ENCODE results near the gene ZSCAN4. TPM values are rescaled to one million over a fixed set of nuclear protein-coding genes. Genes with fewer than 3 reads are reported as not detected.
A peak's percentile ranks its signal among the peaks of the same experiment; 100 is the strongest.

The ZSCAN4 gene
- not detected for polyA plus RNA-seq (ENCODE audit: insufficient read length)

GRCh38 chr19:57668635-57669034 is at the start of gene ZSCAN4:
Gene ZSCAN4 (plus strand): TSS chr19:57668935. CDS start chr19:57676146, 7,211 bp downstream.
- no peak for DNase-seq (ENCODE audit: low read depth)

GRCh38 chr19:57620673-57621348 is 47.9 kb upstream of the ZSCAN4 start:
- no peak for DNase-seq (ENCODE audit: low read depth)

GRCh38 chr19:57623091-57623490 is 45.6 kb upstream of the ZSCAN4 start:
- DNase-seq (ENCODE audit: low read depth): no peak

- DNase-seq (ENCODE audit: low read depth): peak; percentile 93
These were observed 35.5 kb upstream of the ZSCAN4 start, which contains the start of gene ZNF211 for GRCh38 chr19:57632987-57633831. Gene ZNF211 (plus strand): TSS chr19:57633168. CDS start chr19:57633347, 179 bp downstream.

GRCh38 chr19:57633832-57634131 is 35.0 kb upstream of the ZSCAN4 start:
- DNase-seq (ENCODE audit: low read depth): no peak

GRCh38 chr19:57637379-57637778 is 31.4 kb upstream of the ZSCAN4 start:
- DNase-seq (ENCODE audit: low read depth): no peak

GRCh38 chr19:57641715-57642234 is 27.0 kb upstream of the ZSCAN4 start:
- DNase-seq (ENCODE audit: low read depth): no peak

- no peak for DNase-seq (ENCODE audit: low read depth)
These were observed 26.2 kb upstream of the ZSCAN4 start for GRCh38 chr19:57642396-57643046.

GRCh38 chr19:57643734-57644133 is 25.0 kb upstream of the ZSCAN4 start:
- DNase-seq (ENCODE audit: low read depth): no peak

- no peak for DNase-seq (ENCODE audit: low read depth)
These were observed 20.3 kb upstream of the ZSCAN4 start for GRCh38 chr19:57648331-57649003.

GRCh38 chr19:57651654-57651996 is 17.1 kb upstream of the ZSCAN4 start:
- no peak for DNase-seq (ENCODE audit: low read depth)

GRCh38 chr19:57653689-57654088 is 15.0 kb upstream of the ZSCAN4 start:
- DNase-seq (ENCODE audit: low read depth): no peak

- DNase-seq (ENCODE audit: low read depth): no peak
These were observed 13.3 kb upstream of the ZSCAN4 start for GRCh38 chr19:57655443-57655842.

- DNase-seq (ENCODE audit: low read depth): no peak
These were observed 12.4 kb upstream of the ZSCAN4 start for GRCh38 chr19:57656346-57656745.

GRCh38 chr19:57664269-57665127 is 4.2 kb upstream of the ZSCAN4 start:
- DNase-seq (ENCODE audit: low read depth): no peak

GRCh38 chr19:57665261-57665806 is 3.4 kb upstream of the ZSCAN4 start:
- no peak for DNase-seq (ENCODE audit: low read depth)

GRCh38 chr19:57667228-57667627 is 1.5 kb upstream of the ZSCAN4 start:
- DNase-seq (ENCODE audit: low read depth): no peak

GRCh38 chr19:57671124-57671895 is 2.6 kb downstream of the ZSCAN4 start:
- DNase-seq (ENCODE audit: low read depth): no peak

GRCh38 chr19:57672466-57672865 is 3.7 kb downstream of the ZSCAN4 start:
- no peak for DNase-seq (ENCODE audit: low read depth)

- DNase-seq (ENCODE audit: low read depth): no peak
These were observed 7.1 kb downstream of the ZSCAN4 start for GRCh38 chr19:57675881-57676280.

Data from forelimb muscle (tissue), 1 donor.